Lung (tissue), 12 donors: ENCODE measurements around the gene TTC7B. TPM values are rescaled to one million over a fixed set of nuclear protein-coding genes. Genes with fewer than 3 reads are reported as not detected.
"Not testable (repeated sequence)": the region's sequence is repeated elsewhere in the genome, so short reads cannot be mapped to it uniquely, and the experiment has no call there.

Source experiments
- ATAC-seq: fragments of 200-7000 bp; cut with Tn5 transposase; one replicate; pipeline ENCODE4 v1.9.1; 2020; ENCODE audit warnings: moderate number of reproducible peaks; ENCODE audit not compliant: insufficient read depth, low FRiP score
- DNase-seq, 3 donors: peaks; one replicate each; pipeline ENCODE4 v3.0.0-alpha.2; 2013 to 2017
- H3K27ac ChIP-seq, 2 donors: one replicate each; pipeline ENCODE4 v1.5.1; 2013; ENCODE audit warnings: mild to moderate bottlenecking in 2 of 2, moderate library complexity in 2 of 2, control low read depth in 1 of 2, inconsistent platforms in 1 of 2, low read depth in 1 of 2, low read length in 1 of 2
- H3K27me3 ChIP-seq, 3 donors: one replicate each; pipeline ENCODE4 v1.5.1; 2013; ENCODE audit warnings: low read length in 2 of 3; ENCODE audit not compliant: control insufficient read depth in 3 of 3, insufficient read depth in 3 of 3
- H3K36me3 ChIP-seq, 4 donors: one replicate each; pipeline ENCODE4 v1.5.1; 2013; ENCODE audit warnings: low read length in 4 of 4, mild to moderate bottlenecking in 1 of 4, moderate library complexity in 1 of 4; ENCODE audit not compliant: control insufficient read depth in 4 of 4, insufficient read depth in 4 of 4
- H3K4me1 ChIP-seq, 5 donors: one replicate each; pipeline ENCODE4 v1.5.1; 2013; ENCODE audit warnings: low read length in 5 of 5, mild to moderate bottlenecking in 2 of 5, moderate library complexity in 1 of 5; ENCODE audit not compliant: control insufficient read depth in 5 of 5, insufficient read depth in 5 of 5
- H3K4me3 ChIP-seq: one replicate; pipeline ENCODE4 v1.5.1; 2013; ENCODE audit warnings: mild to moderate bottlenecking, control low read depth, moderate library complexity
- H3K9ac ChIP-seq, 2 donors: one replicate each; pipeline ENCODE4 v1.5.1; 2013; ENCODE audit warnings: low read length in 2 of 2, control low read depth in 1 of 2; ENCODE audit not compliant: insufficient read depth in 1 of 2
- H3K9me3 ChIP-seq, 4 donors: one replicate each; pipeline ENCODE4 v1.5.1; 2013; ENCODE audit warnings: low read length in 3 of 4, mild to moderate bottlenecking in 1 of 4, moderate library complexity in 1 of 4; ENCODE audit not compliant: control insufficient read depth in 4 of 4, insufficient read depth in 3 of 4
- CTCF ChIP-seq: IDR thresholded peaks from 2 replicates; pipeline ENCODE4 v1.5.1; 2012; ENCODE audit warnings: mild to moderate bottlenecking; ENCODE audit errors: control extremely low read depth, extremely low read depth
- whole genome bisulfite sequencing, 2 donors: extraction: QIAGEN DNeasy Blood & Tissue Kit; methylation state at CpG; one replicate each; pipeline ENCODE4 v1.1.7; 2013; 5-methylcytosine and 5-hydroxymethylcytosine counted together
- polyA plus RNA-seq, 2 donors: library from polyadenylated mRNA; stranded (reverse); fragments of 200-250 nt; gene quantifications; one replicate each; pipeline ENCODE4 v1.2.1, GENCODE V29; 2013
- total RNA-seq, 2 donors: library from RNA; depleted of rRNA in 1 of 2; stranded (reverse); fragments of >200 nt in 1 of 2; gene quantifications; one replicate each; pipeline ENCODE4 v1.2.1, GENCODE V29; 2014 to 2021
- donor health status: control.
- donor health status: control.
- donor health status: Bipolar disorder and iron deficiency.
- donor health status: healthy.
- donor health status: DM: yes; HTN: yes; CAD: no.

The TTC7B gene
- total and polyA plus RNA-seq, 4 donors: 11.0 to 39.6 (median 23.0) TPM

- H3K27ac ChIP-seq: no peak overlapping the region
- no peaks in the 10 kb centered on the region for H3K27me3 ChIP-seq
- no peak overlapping the region for H3K4me3 ChIP-seq
- DNase-seq: no peak
- 93% methylated on average over 4 of the region's 4 CpGs for WGBS, 2 donors
- H3K36me3 ChIP-seq: no peaks in the 10 kb centered on the region
- no peak for TF ChIP-seq CTCF
- H3K4me1 ChIP-seq: peaks cover 0 to 4% (median 0%) of the 10 kb centered on the region in 5 donors
- no peak for ATAC-seq
- no peaks in the 10 kb centered on the region for H3K9me3 ChIP-seq
- H3K9ac ChIP-seq: no peak overlapping the region
Measured at GRCh38 chr14:90846511-90846910, 30.3 kb upstream of the TTC7B start.

GRCh38 chr14:90844321-90844720 is 28.1 kb upstream of the TTC7B start:
- ATAC-seq (no peak), DNase-seq (no peak)
- H3K9me3 ChIP-seq: no peaks in the 10 kb centered on the region
- H3K4me1 ChIP-seq: peaks cover 0 to 2% (median 0%) of the 10 kb centered on the region in 5 donors
- no peaks in the 10 kb centered on the region for H3K27me3 ChIP-seq
- no peak overlapping the region for H3K4me3 ChIP-seq
- no peak overlapping the region for H3K27ac ChIP-seq
- TF ChIP-seq CTCF: no peak
- 76 to 88% methylated on average over 3 of the region's 3 CpGs for WGBS, 2 donors
- no peak overlapping the region for H3K9ac ChIP-seq
- no peaks in the 10 kb centered on the region for H3K36me3 ChIP-seq

- Histone ChIP-seq H3K27ac (no peak overlapping the region), H3K4me3 (no peak overlapping the region), H3K9ac (no peak overlapping the region), H3K9me3 (no peaks in the 10 kb centered on the region), H3K4me1 (peaks cover 0 to 7% (median 3%) of the 10 kb centered on the region in 5 donors), H3K36me3 (no peaks in the 10 kb centered on the region), H3K27me3 (no peaks in the 10 kb centered on the region)
- ATAC-seq (peak; percentile 15), DNase-seq (peak in 1 of 3 donors; percentile 50)
- WGBS, 2 donors: 41 to 65% methylated on average over 6 of the region's 6 CpGs
- no peak for TF ChIP-seq CTCF
Measured at GRCh38 chr14:90842726-90843125, 26.5 kb upstream of the TTC7B start.

GRCh38 chr14:90840667-90841066 is 24.4 kb upstream of the TTC7B start:
- not testable (repeated sequence) for DNase-seq, H3K4me3 ChIP-seq, ATAC-seq, H3K36me3 ChIP-seq, H3K27me3 ChIP-seq, H3K9ac ChIP-seq, H3K9me3 ChIP-seq, H3K27ac ChIP-seq, H3K4me1 ChIP-seq
- WGBS, 2 donors: 96 to 99% methylated on average over 4 of the region's 4 CpGs
